A549 (cell line): ENCODE measurements around the gene FREM1.

Source experiments
- CBX8 ChIP-seq: fragments of 200-600 bp; sonication (generic); IDR thresholded peaks from 2 replicates; pipeline ENCODE4 v1.6.1; 2016
- CHD4 ChIP-seq: fragments of 200-600 bp; sonication (generic); IDR thresholded peaks from 2 replicates; pipeline ENCODE4 v1.6.1; 2016; ENCODE audit warnings: antibody characterized with exemption, mild to moderate bottlenecking, borderline replicate concordance
- NFE2L2 ChIP-seq: fragments of 150-350 bp; conservative IDR thresholded peaks from 2 replicates; pipeline ENCODE4 v1.6.1; 2014; ENCODE audit warnings: low read length
- POLR2A ChIP-seq: IDR thresholded peaks from 2 replicates; pipeline ENCODE4 v1.6.1; 2012; ENCODE audit warnings: mild to moderate bottlenecking, low read length
- RCOR1 ChIP-seq: fragments of 150-350 bp; IDR thresholded peaks from 2 replicates; pipeline ENCODE4 v1.6.1; 2014; ENCODE audit warnings: antibody characterized with exemption, low read length, low read depth
- TP53 ChIP-seq: fragments of 250-450 bp; sonication (Bioruptor Pico); IDR thresholded peaks from 2 replicates; pipeline ENCODE4 v1.5.0; 2021; ENCODE audit warnings: mild to moderate bottlenecking, moderate library complexity
- USF2 ChIP-seq: fragments of 450-650 bp; IDR thresholded peaks from 2 replicates; pipeline ENCODE4 v1.6.1; 2014; ENCODE audit warnings: antibody characterized with exemption
- TF ChIP-seq, protein P1 (sequence below): fragments of >200 bp; sonication (Bioruptor Twin); formaldehyde crosslinking; IDR thresholded peaks from 3 replicates; pipeline ENCODE4 v1.5.1; 2016

DNA sequence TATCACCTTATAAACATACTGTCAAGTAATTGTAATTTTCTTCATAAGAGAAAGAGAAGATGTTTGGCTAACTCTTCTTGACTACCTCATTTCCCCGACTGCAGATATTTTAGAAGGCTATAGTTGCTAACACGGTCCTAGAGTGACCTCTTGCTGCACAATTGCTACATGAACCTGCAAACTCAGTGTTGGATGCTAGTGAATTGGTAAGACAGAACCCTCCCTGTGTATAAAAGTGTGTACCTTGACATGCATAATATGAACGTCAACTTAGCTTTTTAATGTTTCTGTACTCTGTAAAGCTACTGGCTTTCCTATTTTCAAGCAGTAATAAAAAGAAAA lies 141.0 kb downstream of the FREM1 start:
- TF ChIP-seq CBX8 (no peak), NFE2L2 (no peak), TP53 (CRISPR knock-in tag) (no peak), CHD4 (no peak), POLR2A (no peak), USF2 (no peak), RCOR1 (no peak)
- TF ChIP-seq, protein P1, sequence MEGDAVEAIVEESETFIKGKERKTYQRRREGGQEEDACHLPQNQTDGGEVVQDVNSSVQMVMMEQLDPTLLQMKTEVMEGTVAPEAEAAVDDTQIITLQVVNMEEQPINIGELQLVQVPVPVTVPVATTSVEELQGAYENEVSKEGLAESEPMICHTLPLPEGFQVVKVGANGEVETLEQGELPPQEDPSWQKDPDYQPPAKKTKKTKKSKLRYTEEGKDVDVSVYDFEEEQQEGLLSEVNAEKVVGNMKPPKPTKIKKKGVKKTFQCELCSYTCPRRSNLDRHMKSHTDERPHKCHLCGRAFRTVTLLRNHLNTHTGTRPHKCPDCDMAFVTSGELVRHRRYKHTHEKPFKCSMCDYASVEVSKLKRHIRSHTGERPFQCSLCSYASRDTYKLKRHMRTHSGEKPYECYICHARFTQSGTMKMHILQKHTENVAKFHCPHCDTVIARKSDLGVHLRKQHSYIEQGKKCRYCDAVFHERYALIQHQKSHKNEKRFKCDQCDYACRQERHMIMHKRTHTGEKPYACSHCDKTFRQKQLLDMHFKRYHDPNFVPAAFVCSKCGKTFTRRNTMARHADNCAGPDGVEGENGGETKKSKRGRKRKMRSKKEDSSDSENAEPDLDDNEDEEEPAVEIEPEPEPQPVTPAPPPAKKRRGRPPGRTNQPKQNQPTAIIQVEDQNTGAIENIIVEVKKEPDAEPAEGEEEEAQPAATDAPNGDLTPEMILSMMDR = no peak; the same call in 2 of the 3 replicates
